ENCODE data around the gene HOMER2. TPM values are rescaled to one million over a fixed set of nuclear protein-coding genes. Genes with fewer than 3 reads are reported as not detected.

HOMER2 gene
- total and polyA plus RNA-seq, 2 donors (not counting 1 experiment from before 2014, with no cell fraction given), result 1.1 to 9.9 TPM

DNA sequence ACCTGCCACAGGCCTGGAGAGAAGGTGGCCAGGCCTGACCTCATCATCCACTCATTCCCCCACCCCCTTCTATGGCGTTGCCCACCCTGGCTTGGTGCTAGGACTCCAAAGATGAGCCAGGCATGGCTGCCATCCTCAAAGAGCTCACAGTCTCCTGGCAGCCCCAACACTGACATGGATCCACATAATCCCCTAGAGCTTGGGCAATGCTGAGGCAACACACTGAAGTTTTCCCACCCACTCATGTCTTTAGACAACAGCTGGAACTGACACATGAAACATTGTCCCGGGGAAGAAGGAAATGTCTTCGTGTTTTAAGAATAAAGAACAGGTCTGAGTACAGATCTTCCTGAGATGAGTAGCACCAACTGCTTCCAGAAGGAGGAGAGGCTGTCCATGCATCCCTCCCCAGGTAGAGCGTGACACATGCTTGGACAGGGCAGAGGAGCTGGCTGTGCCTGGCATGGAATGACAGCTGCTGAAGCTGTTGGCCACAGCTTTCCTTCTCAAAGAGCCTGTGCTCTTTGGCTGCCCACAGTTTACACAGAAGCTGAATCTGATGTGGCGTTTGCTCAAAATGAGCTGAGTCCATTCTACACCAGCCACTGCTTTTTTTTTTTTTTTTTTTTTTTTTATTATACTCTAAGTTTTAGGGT is 70.1 kb downstream of the HOMER2 start:
- Histone ChIP-seq H3K79me2 (ENCODE audit: control insufficient read depth, insufficient read depth, low read length) (no peaks in the 10 kb centered on the region), H3K4me3 (replicated peaks in 1 of 4; ENCODE audit: control extremely low read depth in 1 of 4, insufficient read depth in 1 of 4, low read depth in 3 of 4, low read length in 4 of 4) (no peak overlapping the region), H3K27ac (ENCODE audit: insufficient read depth, low read length) (no peak overlapping the region), H3K4me1 (ENCODE audit: control insufficient read depth, extremely low read depth, insufficient read depth, low read length) (no peaks in the 10 kb centered on the region), H2AFZ (ENCODE audit: low read length) (no peak overlapping the region), H4K20me1 (ENCODE audit: control insufficient read depth, extremely low read depth, insufficient read depth, low read length) (no peaks in the 10 kb centered on the region), H3K27me3 (ENCODE audit: control insufficient read depth, insufficient read depth, low read length) (no peaks in the 10 kb centered on the region), H3K4me2 (ENCODE audit: extremely low read depth, insufficient read depth, low read length) (no peak overlapping the region), H3K9me3 (ENCODE audit: control insufficient read depth, insufficient read depth, low read depth, low read length) (no peaks in the 10 kb centered on the region), H3K9ac (ENCODE audit: insufficient read depth, low read length) (no peak overlapping the region), H3K36me3 (ENCODE audit: control insufficient read depth, insufficient read depth, low read length) (no peaks in the 10 kb centered on the region)
- TF ChIP-seq, protein P1, sequence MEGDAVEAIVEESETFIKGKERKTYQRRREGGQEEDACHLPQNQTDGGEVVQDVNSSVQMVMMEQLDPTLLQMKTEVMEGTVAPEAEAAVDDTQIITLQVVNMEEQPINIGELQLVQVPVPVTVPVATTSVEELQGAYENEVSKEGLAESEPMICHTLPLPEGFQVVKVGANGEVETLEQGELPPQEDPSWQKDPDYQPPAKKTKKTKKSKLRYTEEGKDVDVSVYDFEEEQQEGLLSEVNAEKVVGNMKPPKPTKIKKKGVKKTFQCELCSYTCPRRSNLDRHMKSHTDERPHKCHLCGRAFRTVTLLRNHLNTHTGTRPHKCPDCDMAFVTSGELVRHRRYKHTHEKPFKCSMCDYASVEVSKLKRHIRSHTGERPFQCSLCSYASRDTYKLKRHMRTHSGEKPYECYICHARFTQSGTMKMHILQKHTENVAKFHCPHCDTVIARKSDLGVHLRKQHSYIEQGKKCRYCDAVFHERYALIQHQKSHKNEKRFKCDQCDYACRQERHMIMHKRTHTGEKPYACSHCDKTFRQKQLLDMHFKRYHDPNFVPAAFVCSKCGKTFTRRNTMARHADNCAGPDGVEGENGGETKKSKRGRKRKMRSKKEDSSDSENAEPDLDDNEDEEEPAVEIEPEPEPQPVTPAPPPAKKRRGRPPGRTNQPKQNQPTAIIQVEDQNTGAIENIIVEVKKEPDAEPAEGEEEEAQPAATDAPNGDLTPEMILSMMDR (conservative IDR thresholded peaks at IDR 0.05 in 1 of 2, IDR thresholded peaks at IDR 0.05 in 1 of 2; ENCODE audit: low read depth in 1 of 2, low read length in 2 of 2), result no peak
- no peak for TF ChIP-seq EZH2 (IDR thresholded peaks at IDR 0.05; ENCODE audit: low read length, missing control alignments)
- no peak for DNase-seq (ENCODE audit: low read depth in 2 of 2)

DNA sequence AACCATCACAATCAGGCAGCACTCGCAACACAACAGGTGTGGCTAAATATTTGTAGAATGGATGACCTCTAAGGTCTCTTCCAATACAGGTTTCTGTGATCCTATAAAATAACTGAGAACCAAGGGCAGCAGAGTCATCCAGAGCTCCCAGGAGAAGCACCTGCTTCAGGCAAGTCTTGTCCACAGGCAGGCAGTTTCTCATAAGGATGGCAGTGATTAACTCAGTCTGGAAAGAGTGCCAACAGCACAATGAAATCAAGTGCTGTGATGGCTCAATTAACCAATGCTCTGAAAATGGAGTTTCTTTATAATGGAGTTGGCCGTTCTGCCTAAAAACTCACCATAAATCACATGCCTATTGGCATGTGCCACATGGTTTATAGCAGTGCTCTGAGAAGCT is 70.8 kb downstream of the HOMER2 start:
- Histone ChIP-seq H3K9me3 (ENCODE audit: control insufficient read depth, insufficient read depth, low read depth, low read length) (no peaks in the 10 kb centered on the region), H3K9ac (ENCODE audit: insufficient read depth, low read length) (no peak overlapping the region), H3K36me3 (ENCODE audit: control insufficient read depth, insufficient read depth, low read length) (no peaks in the 10 kb centered on the region), H3K4me2 (ENCODE audit: extremely low read depth, insufficient read depth, low read length) (no peak overlapping the region), H3K27me3 (ENCODE audit: control insufficient read depth, insufficient read depth, low read length) (no peaks in the 10 kb centered on the region), H2AFZ (ENCODE audit: low read length) (no peak overlapping the region), H3K4me1 (ENCODE audit: control insufficient read depth, extremely low read depth, insufficient read depth, low read length) (no peaks in the 10 kb centered on the region), H3K4me3 (replicated peaks in 1 of 4; ENCODE audit: control extremely low read depth in 1 of 4, insufficient read depth in 1 of 4, low read depth in 3 of 4, low read length in 4 of 4) (no peak overlapping the region), H3K79me2 (ENCODE audit: control insufficient read depth, insufficient read depth, low read length) (no peaks in the 10 kb centered on the region), H4K20me1 (ENCODE audit: control insufficient read depth, extremely low read depth, insufficient read depth, low read length) (no peaks in the 10 kb centered on the region), H3K27ac (ENCODE audit: insufficient read depth, low read length) (no peak overlapping the region)
- DNase-seq (ENCODE audit: low read depth in 2 of 2), result no peak
- TF ChIP-seq EZH2 (IDR thresholded peaks at IDR 0.05; ENCODE audit: low read length, missing control alignments), result no peak
- TF ChIP-seq, protein P1 (conservative IDR thresholded peaks at IDR 0.05 in 1 of 2, IDR thresholded peaks at IDR 0.05 in 1 of 2; ENCODE audit: low read depth in 1 of 2, low read length in 2 of 2), result no peak

DNA sequence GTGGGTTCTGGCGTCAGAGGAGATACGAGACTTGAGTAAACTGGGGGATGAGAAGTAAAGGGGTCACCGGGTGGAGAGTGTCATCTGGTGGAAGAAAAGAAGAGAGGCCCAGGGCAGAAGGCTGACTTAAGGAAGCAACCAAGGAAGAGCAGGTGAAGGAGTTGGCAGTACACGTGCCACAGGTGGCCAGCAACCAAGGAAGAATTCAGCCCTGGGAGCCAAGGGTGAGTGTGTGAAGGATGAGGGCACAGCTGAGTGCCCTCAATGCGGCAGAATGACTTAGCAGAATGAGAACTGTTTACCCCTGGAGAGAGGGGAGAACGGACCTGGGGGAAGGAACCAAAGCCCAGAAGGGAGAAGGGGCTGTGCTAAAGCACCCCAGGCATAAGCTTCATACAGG is 71.8 kb downstream of the HOMER2 start:
- Histone ChIP-seq H2AFZ (ENCODE audit: low read length) (no peak overlapping the region), H4K20me1 (ENCODE audit: control insufficient read depth, extremely low read depth, insufficient read depth, low read length) (no peaks in the 10 kb centered on the region), H3K9ac (ENCODE audit: insufficient read depth, low read length) (no peak overlapping the region), H3K4me3 (replicated peaks in 1 of 4; ENCODE audit: control extremely low read depth in 1 of 4, insufficient read depth in 1 of 4, low read depth in 3 of 4, low read length in 4 of 4) (no peak overlapping the region), H3K4me2 (ENCODE audit: extremely low read depth, insufficient read depth, low read length) (no peak overlapping the region), H3K9me3 (ENCODE audit: control insufficient read depth, insufficient read depth, low read depth, low read length) (no peaks in the 10 kb centered on the region), H3K27ac (ENCODE audit: insufficient read depth, low read length) (no peak overlapping the region), H3K4me1 (ENCODE audit: control insufficient read depth, extremely low read depth, insufficient read depth, low read length) (no peaks in the 10 kb centered on the region), H3K79me2 (ENCODE audit: control insufficient read depth, insufficient read depth, low read length) (no peaks in the 10 kb centered on the region), H3K27me3 (ENCODE audit: control insufficient read depth, insufficient read depth, low read length) (no peaks in the 10 kb centered on the region), H3K36me3 (ENCODE audit: control insufficient read depth, insufficient read depth, low read length) (no peaks in the 10 kb centered on the region)
- TF ChIP-seq, protein P1 (conservative IDR thresholded peaks at IDR 0.05 in 1 of 2, IDR thresholded peaks at IDR 0.05 in 1 of 2; ENCODE audit: low read depth in 1 of 2, low read length in 2 of 2), result no peak
- no peak for TF ChIP-seq EZH2 (IDR thresholded peaks at IDR 0.05; ENCODE audit: low read length, missing control alignments)
- DNase-seq (ENCODE audit: low read depth in 2 of 2), result no peak

Measured in fibroblast of lung (primary cell).